HepG2 (cell line): ENCODE measurements around the gene ZNF326.

ENCODE experiments used
- BHLHE40 ChIP-seq: IDR thresholded peaks from 2 replicates; pipeline ENCODE4 v1.6.1; 2011; ENCODE audit warnings: low read length, improper control_type of control experiment
- EZH2 ChIP-seq: conservative IDR thresholded peaks from 2 replicates; pipeline ENCODE4 v1.6.1; 2012; ENCODE audit warnings: mild to moderate bottlenecking, low read depth, low read length, moderate library complexity
- JUN ChIP-seq: sonication (generic); formaldehyde crosslinking; IDR thresholded peaks from 2 replicates; pipeline ENCODE4 v1.4.0; 2020; ENCODE audit warnings: mild to moderate bottlenecking, missing genetic modification reagents
- MXI1 ChIP-seq: IDR thresholded peaks from 3 replicates; pipeline ENCODE4 v1.6.1; 2012; ENCODE audit warnings: low read depth, low read length, inconsistent platforms, borderline replicate concordance
- NCOA2 ChIP-seq: sonication (generic); formaldehyde crosslinking; IDR thresholded peaks from 2 replicates; pipeline ENCODE4 v1.8.0; 2022; ENCODE audit warnings: inconsistent platforms
- RBM39 ChIP-seq: fragments of 200-400 bp; formaldehyde crosslinking; IDR thresholded peaks from one replicate; pipeline ENCODE4 v1.6.1; 2018; ENCODE audit warnings: antibody characterized with exemption, mild to moderate bottlenecking, low read depth, low read length; ENCODE audit not compliant: poor library complexity, severe bottlenecking
- ZNF766 ChIP-seq: sonication (generic); formaldehyde crosslinking; IDR thresholded peaks from 2 replicates; pipeline ENCODE4 v1.5.0; 2020; ENCODE audit warnings: missing genetic modification reagents, borderline replicate concordance
- ZSCAN20 ChIP-seq: sonication (generic); formaldehyde crosslinking; IDR thresholded peaks from 2 replicates; pipeline ENCODE4 v1.4.0; 2020; ENCODE audit warnings: missing genetic modification reagents, mild to moderate bottlenecking, borderline replicate concordance
- TF ChIP-seq, protein P1 (sequence below): sonication (generic); formaldehyde crosslinking; IDR thresholded peaks from 2 replicates; pipeline ENCODE4 v1.4.0; 2020; ENCODE audit warnings: missing genetic modification reagents
- TF ChIP-seq, protein P2 (sequence below): sonication (generic); formaldehyde crosslinking; IDR thresholded peaks from 2 replicates; pipeline ENCODE4 v1.5.0; 2020; ENCODE audit warnings: mild to moderate bottlenecking, missing genetic modification reagents, moderate library complexity

DNA sequence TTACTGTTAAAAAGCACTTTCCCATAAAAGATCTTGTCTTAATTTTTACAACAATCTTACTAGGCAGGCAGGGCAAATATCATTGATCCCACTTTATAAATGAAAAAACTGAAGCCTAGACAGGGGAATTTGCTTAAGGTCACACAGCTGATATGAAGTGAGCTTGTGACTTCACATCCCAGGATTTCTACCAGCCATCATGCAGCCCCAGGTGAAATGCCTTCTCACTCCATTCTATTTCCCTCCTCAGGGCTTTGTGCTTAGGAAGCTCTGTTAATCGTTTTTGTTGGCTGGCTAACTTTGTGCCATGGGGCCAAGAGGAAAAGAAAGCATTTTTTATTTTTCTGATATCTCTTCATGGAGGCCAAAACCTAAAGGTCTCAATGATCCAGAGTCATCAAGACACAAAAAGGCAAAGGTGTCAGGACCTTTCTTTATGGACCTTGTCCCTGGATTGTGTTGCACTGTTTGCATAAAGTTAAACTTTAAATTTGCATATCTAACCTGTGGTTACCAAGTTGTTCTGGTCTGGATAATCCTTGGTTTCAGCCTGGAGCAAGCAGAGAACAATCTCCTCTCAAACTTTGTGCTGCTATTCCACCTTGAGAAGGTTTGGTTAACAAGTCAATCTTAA, 44.8 kb upstream of the ZNF326 start:
- TF ChIP-seq NCOA2 (CRISPR knock-in tag) (peak; percentile 41; the same call in 1 of the 2 replicates), ZNF766 (no peak), BHLHE40 (no peak), MXI1 (no peak), JUN (no peak), EZH2 (no peak), ZSCAN20 (no peak), RBM39 (no peak)
- TF ChIP-seq, protein P1, sequence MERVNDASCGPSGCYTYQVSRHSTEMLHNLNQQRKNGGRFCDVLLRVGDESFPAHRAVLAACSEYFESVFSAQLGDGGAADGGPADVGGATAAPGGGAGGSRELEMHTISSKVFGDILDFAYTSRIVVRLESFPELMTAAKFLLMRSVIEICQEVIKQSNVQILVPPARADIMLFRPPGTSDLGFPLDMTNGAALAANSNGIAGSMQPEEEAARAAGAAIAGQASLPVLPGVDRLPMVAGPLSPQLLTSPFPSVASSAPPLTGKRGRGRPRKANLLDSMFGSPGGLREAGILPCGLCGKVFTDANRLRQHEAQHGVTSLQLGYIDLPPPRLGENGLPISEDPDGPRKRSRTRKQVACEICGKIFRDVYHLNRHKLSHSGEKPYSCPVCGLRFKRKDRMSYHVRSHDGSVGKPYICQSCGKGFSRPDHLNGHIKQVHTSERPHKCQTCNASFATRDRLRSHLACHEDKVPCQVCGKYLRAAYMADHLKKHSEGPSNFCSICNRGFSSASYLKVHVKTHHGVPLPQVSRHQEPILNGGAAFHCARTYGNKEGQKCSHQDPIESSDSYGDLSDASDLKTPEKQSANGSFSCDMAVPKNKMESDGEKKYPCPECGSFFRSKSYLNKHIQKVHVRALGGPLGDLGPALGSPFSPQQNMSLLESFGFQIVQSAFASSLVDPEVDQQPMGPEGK (CRISPR knock-in tag) = no peak
- TF ChIP-seq, protein P2, sequence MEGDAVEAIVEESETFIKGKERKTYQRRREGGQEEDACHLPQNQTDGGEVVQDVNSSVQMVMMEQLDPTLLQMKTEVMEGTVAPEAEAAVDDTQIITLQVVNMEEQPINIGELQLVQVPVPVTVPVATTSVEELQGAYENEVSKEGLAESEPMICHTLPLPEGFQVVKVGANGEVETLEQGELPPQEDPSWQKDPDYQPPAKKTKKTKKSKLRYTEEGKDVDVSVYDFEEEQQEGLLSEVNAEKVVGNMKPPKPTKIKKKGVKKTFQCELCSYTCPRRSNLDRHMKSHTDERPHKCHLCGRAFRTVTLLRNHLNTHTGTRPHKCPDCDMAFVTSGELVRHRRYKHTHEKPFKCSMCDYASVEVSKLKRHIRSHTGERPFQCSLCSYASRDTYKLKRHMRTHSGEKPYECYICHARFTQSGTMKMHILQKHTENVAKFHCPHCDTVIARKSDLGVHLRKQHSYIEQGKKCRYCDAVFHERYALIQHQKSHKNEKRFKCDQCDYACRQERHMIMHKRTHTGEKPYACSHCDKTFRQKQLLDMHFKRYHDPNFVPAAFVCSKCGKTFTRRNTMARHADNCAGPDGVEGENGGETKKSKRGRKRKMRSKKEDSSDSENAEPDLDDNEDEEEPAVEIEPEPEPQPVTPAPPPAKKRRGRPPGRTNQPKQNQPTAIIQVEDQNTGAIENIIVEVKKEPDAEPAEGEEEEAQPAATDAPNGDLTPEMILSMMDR (CRISPR knock-in tag) = no peak
